HepG2 (cell line): ENCODE measurements around the gene NEIL1. TPM values are rescaled to one million over a fixed set of nuclear protein-coding genes. Genes with fewer than 3 reads are reported as not detected.

Experiments used
- AFF4 ChIP-seq: sonication (generic); formaldehyde crosslinking; IDR thresholded peaks from 2 replicates; pipeline ENCODE4 v1.4.0; 2020; ENCODE audit warnings: missing genetic modification reagents
- ARID4A ChIP-seq: sonication (generic); formaldehyde crosslinking; IDR thresholded peaks from 2 replicates; pipeline ENCODE4 v1.5.0; 2020; ENCODE audit warnings: mild to moderate bottlenecking, missing genetic modification reagents, borderline replicate concordance
- GATAD1 ChIP-seq: IDR thresholded peaks from 2 replicates; pipeline ENCODE4 v1.6.1; 2016; ENCODE audit warnings: missing genetic modification reagents, missing compliant biosample characterization
- HNF1A ChIP-seq, 2 experiments: sonication (generic) in 1 of 2; formaldehyde crosslinking in 1 of 2; IDR thresholded peaks; 2 replicates each; pipeline versions ENCODE4 v1.4.0 to v1.6.1; 2016 to 2020; ENCODE audit warnings: borderline replicate concordance in 1 of 2, low read depth in 1 of 2, mild to moderate bottlenecking in 1 of 2, missing genetic modification reagents in 1 of 2
- HNRNPL ChIP-seq: fragments of 200-400 bp; formaldehyde crosslinking; IDR thresholded peaks from 2 replicates; pipeline ENCODE4 v1.6.1; 2017; ENCODE audit warnings: mild to moderate bottlenecking, low read depth, low read length
- RELA ChIP-seq: sonication (generic); formaldehyde crosslinking; IDR thresholded peaks from 2 replicates; pipeline ENCODE4 v1.4.0; 2020; ENCODE audit warnings: missing genetic modification reagents
- REXO4 ChIP-seq: sonication (generic); formaldehyde crosslinking; IDR thresholded peaks from 2 replicates; pipeline ENCODE4 v1.8.0; 2022; ENCODE audit warnings: missing genetic modification reagents, mild to moderate bottlenecking, borderline replicate concordance
- SP2 ChIP-seq: sonication (generic); formaldehyde crosslinking; IDR thresholded peaks from 2 replicates; pipeline ENCODE4 v1.5.1; 2020; ENCODE audit warnings: mild to moderate bottlenecking, missing genetic modification reagents
- ZBTB33 ChIP-seq: sonication (generic); formaldehyde crosslinking; IDR thresholded peaks from 2 replicates; pipeline ENCODE4 v1.4.0; 2020; ENCODE audit warnings: missing genetic modification reagents
- ZNF512 ChIP-seq: sonication (generic); formaldehyde crosslinking; IDR thresholded peaks from 2 replicates; pipeline ENCODE4 v1.4.0; 2020; ENCODE audit warnings: mild to moderate bottlenecking, missing genetic modification reagents
- polyA plus RNA-seq, 8 experiments: library from polyadenylated mRNA; depleted of rRNA in 3 of 8; stranded (reverse) in 7 of 8; unstranded in 1 of 8; fragments of >200 nt; fragmentation: Illumina TruSeq in 4 of 8; extraction: Trizol in 4 of 8; gene quantifications; 2 replicates each; pipeline versions ENCODE4 v1.2.1 to v1.2.3, GENCODE V29; 2011 to 2016; ENCODE audit warnings: low read depth in 4 of 8, missing spikeins in 1 of 8, mixed read lengths in 1 of 8; ENCODE audit not compliant: insufficient read depth in 1 of 8
- total RNA-seq, 5 experiments: library from RNA; depleted of rRNA; stranded (reverse); fragments of >200 nt; fragmentation: Illumina TruSeq; extraction: Trizol; gene quantifications; 2 replicates each; pipeline ENCODE4 v1.2.3, GENCODE V29; 2016; ENCODE audit warnings: low read depth in 1 of 5

NEIL1 gene
- total and polyA plus RNA-seq, 2 of the 13 experiments (the other 11 are each of a cell fraction or from before 2014, with no cell fraction given), result 10.4 to 15.5 TPM

GRCh38 chr15:75335705-75336355, 11.0 kb upstream of the NEIL1 start, which contains the start of gene COMMD4 (continued):
- no peak for TF ChIP-seq ZNF512 (CRISPR knock-in tag)
- TF ChIP-seq SP2 (CRISPR knock-in tag), result no peak
- peak; percentile 65 for TF ChIP-seq HNF1A (IDR thresholded peaks at IDR 0.05; ENCODE audit: low read depth)
- peak; percentile 76 for TF ChIP-seq HNF1A (CRISPR knock-in tag; IDR thresholded peaks at IDR 0.05; ENCODE audit: borderline replicate concordance)
- 0 out of 2 replicates have a peak, but pooled peaks have one; percentile 41 for TF ChIP-seq REXO4 (CRISPR knock-in tag)
- TF ChIP-seq HNRNPL, result 0 out of 2 replicates have a peak, but pooled peaks have one; percentile 43
- peak; percentile 100 for TF ChIP-seq GATAD1
- peak; percentile 64; the same call in 1 of the 2 replicates for TF ChIP-seq ZBTB33 (CRISPR knock-in tag)
- peak; percentile 98 for TF ChIP-seq ARID4A (CRISPR knock-in tag)
- TF ChIP-seq AFF4 (CRISPR knock-in tag), result no peak
- TF ChIP-seq RELA (CRISPR knock-in tag), result 0 out of 2 replicates have a peak, but pooled peaks have one; percentile 76
